HepG2 (cell line): ENCODE measurements around the gene PPP2R5C. TPM values are rescaled to one million over a fixed set of nuclear protein-coding genes. Genes with fewer than 3 reads are reported as not detected.

Source experiments
- ERF ChIP-seq: IDR thresholded peaks from 2 replicates; pipeline ENCODE4 v1.6.1; 2018; ENCODE audit warnings: missing biosample characterization, missing genetic modification reagents
- IRX3 ChIP-seq: sonication (generic); formaldehyde crosslinking; IDR thresholded peaks from 2 replicates; pipeline ENCODE4 v1.8.1; 2023; ENCODE audit warnings: mild to moderate bottlenecking, low read depth, missing genetic modification reagents, borderline replicate concordance
- MAFF ChIP-seq: IDR thresholded peaks from 2 replicates; pipeline ENCODE4 v1.6.1; 2011; ENCODE audit warnings: low read depth, low read length, improper control_type of control experiment
- NCOA2 ChIP-seq: sonication (generic); formaldehyde crosslinking; IDR thresholded peaks from 2 replicates; pipeline ENCODE4 v1.8.0; 2022; ENCODE audit warnings: inconsistent platforms
- PCBP1 ChIP-seq: fragments of 200-400 bp; formaldehyde crosslinking; IDR thresholded peaks from 2 replicates; pipeline ENCODE4 v1.6.1; 2017; ENCODE audit warnings: mild to moderate bottlenecking, low read depth, low read length, borderline replicate concordance
- TRIM24 ChIP-seq: sonication (generic); formaldehyde crosslinking; IDR thresholded peaks from 2 replicates; pipeline ENCODE4 v1.8.0; 2022; ENCODE audit warnings: mild to moderate bottlenecking, missing genetic modification reagents
- YEATS4 ChIP-seq: sonication (generic); formaldehyde crosslinking; IDR thresholded peaks from 2 replicates; pipeline ENCODE4 v1.4.0; 2020; ENCODE audit warnings: missing genetic modification reagents, borderline replicate concordance
- ZNF30 ChIP-seq: sonication (generic); formaldehyde crosslinking; IDR thresholded peaks from 2 replicates; pipeline ENCODE4 v1.5.0; 2020; ENCODE audit warnings: mild to moderate bottlenecking, missing genetic modification reagents
- ZNF337 ChIP-seq: sonication (generic); formaldehyde crosslinking; IDR thresholded peaks from 2 replicates; pipeline ENCODE4 v1.5.1; 2020; ENCODE audit warnings: missing genetic modification reagents, low read depth, mild to moderate bottlenecking, borderline replicate concordance
- ZNF569 ChIP-seq: sonication (generic); formaldehyde crosslinking; IDR thresholded peaks from 2 replicates; pipeline ENCODE4 v1.5.0; 2020; ENCODE audit warnings: mild to moderate bottlenecking, missing genetic modification reagents, moderate library complexity, borderline replicate concordance
- polyA plus RNA-seq, 8 experiments: library from polyadenylated mRNA; depleted of rRNA in 3 of 8; stranded (reverse) in 7 of 8; unstranded in 1 of 8; fragments of >200 nt; fragmentation: Illumina TruSeq in 4 of 8; extraction: Trizol in 4 of 8; gene quantifications; 2 replicates each; pipeline versions ENCODE4 v1.2.1 to v1.2.3, GENCODE V29; 2011 to 2016; ENCODE audit warnings: low read depth in 4 of 8, missing spikeins in 1 of 8, mixed read lengths in 1 of 8; ENCODE audit not compliant: insufficient read depth in 1 of 8
- total RNA-seq, 5 experiments: library from RNA; depleted of rRNA; stranded (reverse); fragments of >200 nt; fragmentation: Illumina TruSeq; extraction: Trizol; gene quantifications; 2 replicates each; pipeline ENCODE4 v1.2.3, GENCODE V29; 2016; ENCODE audit warnings: low read depth in 1 of 5
- TF ChIP-seq, protein P1 (sequence below): sonication (generic); formaldehyde crosslinking; IDR thresholded peaks from 2 replicates; pipeline ENCODE4 v1.8.1; 2023; ENCODE audit warnings: missing genetic modification reagents, mild to moderate bottlenecking, borderline replicate concordance
- TF ChIP-seq, protein P2 (sequence below): sonication (generic); formaldehyde crosslinking; IDR thresholded peaks from 2 replicates; pipeline ENCODE4 v1.5.0; 2020; ENCODE audit warnings: mild to moderate bottlenecking, missing genetic modification reagents, borderline replicate concordance
- TF ChIP-seq, protein P3 (sequence below): sonication (generic); formaldehyde crosslinking; IDR thresholded peaks from 2 replicates; pipeline ENCODE4 v1.9.0; 2021; ENCODE audit warnings: missing genetic modification reagents, borderline replicate concordance
- TF ChIP-seq, protein P4 (sequence below): sonication (generic); formaldehyde crosslinking; IDR thresholded peaks from 2 replicates; pipeline ENCODE4 v1.4.0; 2020; ENCODE audit warnings: missing genetic modification reagents
- TF ChIP-seq, protein P5 (sequence below): sonication (generic); formaldehyde crosslinking; IDR thresholded peaks from 2 replicates; pipeline ENCODE4 v1.4.0; 2020; ENCODE audit warnings: low read depth, mild to moderate bottlenecking, missing genetic modification reagents

The PPP2R5C gene
- total and polyA plus RNA-seq, 2 of the 13 experiments (the other 11 are each of a cell fraction or from before 2014, with no cell fraction given): 74.3 to 78.5 TPM

DNA sequence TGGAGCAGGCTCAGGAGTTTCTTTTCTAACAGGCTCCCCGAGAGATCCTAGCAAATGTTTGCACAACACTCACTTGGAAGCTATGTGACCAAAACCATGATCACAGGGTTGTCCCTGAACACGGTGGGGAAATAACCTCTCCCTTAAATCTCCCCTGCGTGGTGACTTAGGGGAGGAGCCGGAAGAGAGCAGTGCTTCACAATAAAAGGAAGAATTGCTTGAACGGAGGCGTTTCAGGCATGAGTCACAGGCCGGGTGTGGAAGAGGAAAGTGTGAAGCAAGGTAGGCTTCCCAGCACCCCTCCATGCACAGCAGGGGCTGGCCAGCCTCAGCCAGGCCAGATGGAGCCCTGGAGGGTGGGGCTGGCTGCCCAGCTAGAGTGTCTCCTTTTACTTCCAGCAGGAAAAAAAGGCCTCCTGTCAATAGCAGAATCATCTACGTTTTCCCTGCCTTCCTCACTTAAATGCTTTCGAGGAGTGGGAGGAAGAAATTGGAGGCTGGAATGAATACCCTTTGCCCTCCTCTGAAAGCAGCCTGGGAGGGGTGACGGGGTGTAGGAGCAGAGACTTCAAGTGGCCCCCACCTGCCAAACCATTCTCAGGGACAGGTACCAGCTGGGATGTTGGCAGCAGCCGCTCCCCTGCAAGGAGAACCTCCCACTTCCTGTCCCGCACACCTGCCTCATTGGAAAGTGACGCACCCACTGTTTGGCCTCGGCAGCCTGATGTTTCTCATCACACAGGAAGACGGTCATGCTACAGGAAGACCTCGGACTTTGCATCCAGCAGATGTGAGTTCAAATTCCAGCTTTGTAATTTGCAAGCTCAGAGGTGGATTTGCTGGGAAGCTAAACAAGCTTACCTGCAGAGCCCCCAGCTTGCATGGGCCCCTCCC lies 30.1 kb upstream of the PPP2R5C start (continued):
- TF ChIP-seq, protein P1, sequence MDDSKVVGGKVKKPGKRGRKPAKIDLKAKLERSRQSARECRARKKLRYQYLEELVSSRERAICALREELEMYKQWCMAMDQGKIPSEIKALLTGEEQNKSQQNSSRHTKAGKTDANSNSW (CRISPR knock-in tag): no peak
- TF ChIP-seq, protein P2, sequence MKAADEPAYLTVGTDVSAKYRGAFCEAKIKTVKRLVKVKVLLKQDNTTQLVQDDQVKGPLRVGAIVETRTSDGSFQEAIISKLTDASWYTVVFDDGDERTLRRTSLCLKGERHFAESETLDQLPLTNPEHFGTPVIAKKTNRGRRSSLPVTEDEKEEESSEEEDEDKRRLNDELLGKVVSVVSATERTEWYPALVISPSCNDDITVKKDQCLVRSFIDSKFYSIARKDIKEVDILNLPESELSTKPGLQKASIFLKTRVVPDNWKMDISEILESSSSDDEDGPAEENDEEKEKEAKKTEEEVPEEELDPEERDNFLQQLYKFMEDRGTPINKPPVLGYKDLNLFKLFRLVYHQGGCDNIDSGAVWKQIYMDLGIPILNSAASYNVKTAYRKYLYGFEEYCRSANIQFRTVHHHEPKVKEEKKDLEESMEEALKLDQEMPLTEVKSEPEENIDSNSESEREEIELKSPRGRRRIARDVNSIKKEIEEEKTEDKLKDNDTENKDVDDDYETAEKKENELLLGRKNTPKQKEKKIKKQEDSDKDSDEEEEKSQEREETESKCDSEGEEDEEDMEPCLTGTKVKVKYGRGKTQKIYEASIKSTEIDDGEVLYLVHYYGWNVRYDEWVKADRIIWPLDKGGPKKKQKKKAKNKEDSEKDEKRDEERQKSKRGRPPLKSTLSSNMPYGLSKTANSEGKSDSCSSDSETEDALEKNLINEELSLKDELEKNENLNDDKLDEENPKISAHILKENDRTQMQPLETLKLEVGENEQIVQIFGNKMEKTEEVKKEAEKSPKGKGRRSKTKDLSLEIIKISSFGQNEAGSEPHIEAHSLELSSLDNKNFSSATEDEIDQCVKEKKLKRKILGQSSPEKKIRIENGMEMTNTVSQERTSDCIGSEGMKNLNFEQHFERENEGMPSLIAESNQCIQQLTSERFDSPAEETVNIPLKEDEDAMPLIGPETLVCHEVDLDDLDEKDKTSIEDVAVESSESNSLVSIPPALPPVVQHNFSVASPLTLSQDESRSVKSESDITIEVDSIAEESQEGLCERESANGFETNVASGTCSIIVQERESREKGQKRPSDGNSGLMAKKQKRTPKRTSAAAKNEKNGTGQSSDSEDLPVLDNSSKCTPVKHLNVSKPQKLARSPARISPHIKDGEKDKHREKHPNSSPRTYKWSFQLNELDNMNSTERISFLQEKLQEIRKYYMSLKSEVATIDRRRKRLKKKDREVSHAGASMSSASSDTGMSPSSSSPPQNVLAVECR (CRISPR knock-in tag): peak; percentile 64; the same call in 1 of the 2 replicates
- peak; percentile 42; the same call in 1 of the 2 replicates for TF ChIP-seq MAFF
- TF ChIP-seq IRX3 (CRISPR knock-in tag): no peak
- no peak for TF ChIP-seq PCBP1
- no peak for TF ChIP-seq YEATS4 (CRISPR knock-in tag)
- peak; percentile 49; the same call in 1 of the 2 replicates for TF ChIP-seq NCOA2 (CRISPR knock-in tag)
- TF ChIP-seq ZNF337 (CRISPR knock-in tag): no peak
- TF ChIP-seq, protein P3, sequence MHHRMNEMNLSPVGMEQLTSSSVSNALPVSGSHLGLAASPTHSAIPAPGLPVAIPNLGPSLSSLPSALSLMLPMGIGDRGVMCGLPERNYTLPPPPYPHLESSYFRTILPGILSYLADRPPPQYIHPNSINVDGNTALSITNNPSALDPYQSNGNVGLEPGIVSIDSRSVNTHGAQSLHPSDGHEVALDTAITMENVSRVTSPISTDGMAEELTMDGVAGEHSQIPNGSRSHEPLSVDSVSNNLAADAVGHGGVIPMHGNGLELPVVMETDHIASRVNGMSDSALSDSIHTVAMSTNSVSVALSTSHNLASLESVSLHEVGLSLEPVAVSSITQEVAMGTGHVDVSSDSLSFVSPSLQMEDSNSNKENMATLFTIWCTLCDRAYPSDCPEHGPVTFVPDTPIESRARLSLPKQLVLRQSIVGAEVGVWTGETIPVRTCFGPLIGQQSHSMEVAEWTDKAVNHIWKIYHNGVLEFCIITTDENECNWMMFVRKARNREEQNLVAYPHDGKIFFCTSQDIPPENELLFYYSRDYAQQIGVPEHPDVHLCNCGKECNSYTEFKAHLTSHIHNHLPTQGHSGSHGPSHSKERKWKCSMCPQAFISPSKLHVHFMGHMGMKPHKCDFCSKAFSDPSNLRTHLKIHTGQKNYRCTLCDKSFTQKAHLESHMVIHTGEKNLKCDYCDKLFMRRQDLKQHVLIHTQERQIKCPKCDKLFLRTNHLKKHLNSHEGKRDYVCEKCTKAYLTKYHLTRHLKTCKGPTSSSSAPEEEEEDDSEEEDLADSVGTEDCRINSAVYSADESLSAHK (CRISPR knock-in tag): no peak
- TF ChIP-seq ZNF30 (CRISPR knock-in tag): 0 out of 2 replicates have a peak, but pooled peaks have one; percentile 19
- TF ChIP-seq TRIM24 (CRISPR knock-in tag): peak; percentile 25; the same call in 1 of the 2 replicates
- TF ChIP-seq, protein P4, sequence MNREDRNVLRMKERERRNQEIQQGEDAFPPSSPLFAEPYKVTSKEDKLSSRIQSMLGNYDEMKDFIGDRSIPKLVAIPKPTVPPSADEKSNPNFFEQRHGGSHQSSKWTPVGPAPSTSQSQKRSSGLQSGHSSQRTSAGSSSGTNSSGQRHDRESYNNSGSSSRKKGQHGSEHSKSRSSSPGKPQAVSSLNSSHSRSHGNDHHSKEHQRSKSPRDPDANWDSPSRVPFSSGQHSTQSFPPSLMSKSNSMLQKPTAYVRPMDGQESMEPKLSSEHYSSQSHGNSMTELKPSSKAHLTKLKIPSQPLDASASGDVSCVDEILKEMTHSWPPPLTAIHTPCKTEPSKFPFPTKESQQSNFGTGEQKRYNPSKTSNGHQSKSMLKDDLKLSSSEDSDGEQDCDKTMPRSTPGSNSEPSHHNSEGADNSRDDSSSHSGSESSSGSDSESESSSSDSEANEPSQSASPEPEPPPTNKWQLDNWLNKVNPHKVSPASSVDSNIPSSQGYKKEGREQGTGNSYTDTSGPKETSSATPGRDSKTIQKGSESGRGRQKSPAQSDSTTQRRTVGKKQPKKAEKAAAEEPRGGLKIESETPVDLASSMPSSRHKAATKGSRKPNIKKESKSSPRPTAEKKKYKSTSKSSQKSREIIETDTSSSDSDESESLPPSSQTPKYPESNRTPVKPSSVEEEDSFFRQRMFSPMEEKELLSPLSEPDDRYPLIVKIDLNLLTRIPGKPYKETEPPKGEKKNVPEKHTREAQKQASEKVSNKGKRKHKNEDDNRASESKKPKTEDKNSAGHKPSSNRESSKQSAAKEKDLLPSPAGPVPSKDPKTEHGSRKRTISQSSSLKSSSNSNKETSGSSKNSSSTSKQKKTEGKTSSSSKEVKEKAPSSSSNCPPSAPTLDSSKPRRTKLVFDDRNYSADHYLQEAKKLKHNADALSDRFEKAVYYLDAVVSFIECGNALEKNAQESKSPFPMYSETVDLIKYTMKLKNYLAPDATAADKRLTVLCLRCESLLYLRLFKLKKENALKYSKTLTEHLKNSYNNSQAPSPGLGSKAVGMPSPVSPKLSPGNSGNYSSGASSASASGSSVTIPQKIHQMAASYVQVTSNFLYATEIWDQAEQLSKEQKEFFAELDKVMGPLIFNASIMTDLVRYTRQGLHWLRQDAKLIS: no peak
- peak; percentile 53 for TF ChIP-seq ERF
- TF ChIP-seq, protein P5, sequence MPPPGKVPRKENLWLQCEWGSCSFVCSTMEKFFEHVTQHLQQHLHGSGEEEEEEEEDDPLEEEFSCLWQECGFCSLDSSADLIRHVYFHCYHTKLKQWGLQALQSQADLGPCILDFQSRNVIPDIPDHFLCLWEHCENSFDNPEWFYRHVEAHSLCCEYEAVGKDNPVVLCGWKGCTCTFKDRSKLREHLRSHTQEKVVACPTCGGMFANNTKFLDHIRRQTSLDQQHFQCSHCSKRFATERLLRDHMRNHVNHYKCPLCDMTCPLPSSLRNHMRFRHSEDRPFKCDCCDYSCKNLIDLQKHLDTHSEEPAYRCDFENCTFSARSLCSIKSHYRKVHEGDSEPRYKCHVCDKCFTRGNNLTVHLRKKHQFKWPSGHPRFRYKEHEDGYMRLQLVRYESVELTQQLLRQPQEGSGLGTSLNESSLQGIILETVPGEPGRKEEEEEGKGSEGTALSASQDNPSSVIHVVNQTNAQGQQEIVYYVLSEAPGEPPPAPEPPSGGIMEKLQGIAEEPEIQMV (CRISPR knock-in tag): 0 out of 2 replicates have a peak, but pooled peaks have one; percentile 30
- TF ChIP-seq ZNF569 (CRISPR knock-in tag): no peak
